ENCODE results near the gene RNF7.
"Not testable (repeated sequence)": the region's sequence is repeated elsewhere in the genome, so short reads cannot be mapped to it uniquely, and the experiment has no call there.

The RNF7 gene

DNA sequence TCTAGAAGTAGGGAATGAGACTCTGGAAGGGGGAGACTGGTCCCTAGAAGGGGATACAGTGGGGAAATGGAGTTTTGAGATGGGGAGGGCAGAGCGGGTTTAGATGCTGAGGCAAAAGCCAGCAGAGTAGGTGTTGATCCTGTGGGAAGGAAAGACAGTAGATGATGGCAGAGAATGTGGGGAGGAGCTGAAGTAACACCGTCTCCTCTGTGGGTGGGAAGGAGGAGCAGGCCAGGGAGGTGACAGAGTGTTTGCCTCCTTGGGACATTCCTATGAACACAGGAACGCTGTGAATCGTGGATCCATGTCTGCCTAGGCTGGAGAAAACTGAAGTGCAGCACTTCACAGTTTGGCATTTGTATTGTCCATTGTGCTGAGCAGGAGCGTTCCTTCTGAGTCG lies 45.5 kb downstream of the RNF7 start:
- ChIA-PET CTCF (interaction anchor here (1.1 to 2.1 kb wide), 3 partner anchors 11 to 139 kb away, joined by 3 to 5 read pairs (median 4); no protein-coding TSS in a partner anchor), POLR2A (no interaction called here)
- no peak for DNase-seq (ENCODE audit: extremely low spot score)
- TF ChIP-seq, protein P1, sequence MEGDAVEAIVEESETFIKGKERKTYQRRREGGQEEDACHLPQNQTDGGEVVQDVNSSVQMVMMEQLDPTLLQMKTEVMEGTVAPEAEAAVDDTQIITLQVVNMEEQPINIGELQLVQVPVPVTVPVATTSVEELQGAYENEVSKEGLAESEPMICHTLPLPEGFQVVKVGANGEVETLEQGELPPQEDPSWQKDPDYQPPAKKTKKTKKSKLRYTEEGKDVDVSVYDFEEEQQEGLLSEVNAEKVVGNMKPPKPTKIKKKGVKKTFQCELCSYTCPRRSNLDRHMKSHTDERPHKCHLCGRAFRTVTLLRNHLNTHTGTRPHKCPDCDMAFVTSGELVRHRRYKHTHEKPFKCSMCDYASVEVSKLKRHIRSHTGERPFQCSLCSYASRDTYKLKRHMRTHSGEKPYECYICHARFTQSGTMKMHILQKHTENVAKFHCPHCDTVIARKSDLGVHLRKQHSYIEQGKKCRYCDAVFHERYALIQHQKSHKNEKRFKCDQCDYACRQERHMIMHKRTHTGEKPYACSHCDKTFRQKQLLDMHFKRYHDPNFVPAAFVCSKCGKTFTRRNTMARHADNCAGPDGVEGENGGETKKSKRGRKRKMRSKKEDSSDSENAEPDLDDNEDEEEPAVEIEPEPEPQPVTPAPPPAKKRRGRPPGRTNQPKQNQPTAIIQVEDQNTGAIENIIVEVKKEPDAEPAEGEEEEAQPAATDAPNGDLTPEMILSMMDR (IDR thresholded peaks at IDR 0.05; ENCODE audit: control extremely low read depth, extremely low read depth, low read depth, missing control alignments) = no peak

DNA sequence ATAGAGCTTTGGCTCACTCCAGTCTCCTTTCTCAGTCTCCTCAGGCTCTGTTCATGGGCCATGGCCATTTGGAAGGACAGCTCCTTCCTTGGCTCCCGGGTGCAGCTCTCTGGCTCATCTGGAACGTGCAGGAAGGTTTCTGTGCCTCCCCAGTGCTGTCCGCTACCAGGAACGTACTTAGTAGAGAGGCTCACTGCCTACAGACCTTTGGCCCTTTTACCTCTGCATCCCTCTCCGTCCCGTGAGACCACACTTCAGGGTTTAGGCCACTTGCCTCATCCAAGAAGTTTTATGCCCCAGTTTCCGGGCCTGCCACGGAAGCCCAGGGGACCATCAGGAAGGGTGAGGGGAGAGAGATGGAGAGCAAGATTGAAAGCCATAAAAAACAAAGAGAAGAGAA lies 46.0 kb downstream of the RNF7 start:
- POLR2A ChIA-PET = no interaction called here

DNA sequence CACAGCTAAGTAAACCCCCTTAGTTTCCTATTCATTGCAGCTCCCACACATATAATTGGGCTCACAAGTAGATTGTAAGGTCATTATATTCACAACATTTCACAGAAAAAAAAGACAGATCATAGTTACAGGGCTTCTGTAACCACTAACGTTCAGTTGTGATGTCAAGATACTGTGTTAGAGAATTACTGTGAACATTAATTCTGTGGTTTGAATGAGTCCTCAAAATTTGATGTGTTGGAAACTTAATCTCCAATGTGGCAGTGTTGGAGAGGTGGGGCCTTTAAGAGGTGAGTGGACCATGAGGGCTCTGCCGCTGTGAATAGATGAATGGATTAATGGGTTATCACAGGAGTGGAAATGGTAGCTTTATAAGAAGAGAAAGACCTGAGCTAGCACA lies 46.4 kb downstream of the RNF7 start:
- DNase-seq (ENCODE audit: extremely low spot score) = no peak
- POLR2A ChIA-PET = no interaction called here
- TF ChIP-seq, protein P1 (IDR thresholded peaks at IDR 0.05; ENCODE audit: control extremely low read depth, extremely low read depth, low read depth, missing control alignments) = no peak
- CTCF ChIA-PET = no interaction called here

More for the DNA sequence above, 46.0 kb downstream of the RNF7 start:
- TF ChIP-seq, protein P1 (IDR thresholded peaks at IDR 0.05; ENCODE audit: control extremely low read depth, extremely low read depth, low read depth, missing control alignments) = no peak
- CTCF ChIA-PET = interaction anchor here (1.1 to 1.5 kb wide), 2 partner anchors 84 to 139 kb away, joined by 3 to 4 read pairs; no protein-coding TSS in a partner anchor
- no peak for DNase-seq (ENCODE audit: extremely low spot score)

DNA sequence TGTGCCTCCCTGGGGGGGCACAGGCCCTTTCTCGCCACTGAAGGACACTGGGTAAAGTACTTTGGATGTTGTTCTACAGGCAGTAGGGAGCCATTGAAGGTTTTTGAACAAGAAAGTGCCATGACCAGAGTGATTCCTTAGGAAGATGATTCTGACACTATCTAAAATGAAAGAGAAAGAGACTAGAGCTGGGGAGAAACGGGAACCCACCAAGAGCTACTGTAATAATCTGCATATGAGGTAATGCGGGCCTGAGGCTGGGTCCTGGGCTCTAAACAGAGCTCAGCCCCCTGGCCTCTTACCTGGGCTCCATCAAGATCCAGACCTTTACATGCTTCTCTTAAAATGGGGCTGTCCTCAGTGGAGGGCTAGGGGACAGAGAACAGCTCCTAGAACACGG lies 50.1 kb downstream of the RNF7 start:
- TF ChIP-seq, protein P1 (IDR thresholded peaks at IDR 0.05; ENCODE audit: control extremely low read depth, extremely low read depth, low read depth, missing control alignments) = no peak
- CTCF ChIA-PET = interaction anchor here (1.5 kb wide), 1 partner anchor 14 kb away, joined by 3 read pairs; no protein-coding TSS in a partner anchor
- POLR2A ChIA-PET = interaction anchor here (0.5 kb wide), 1 partner anchor 84 kb away, joined by 3 read pairs; no protein-coding TSS in a partner anchor
- DNase-seq (ENCODE audit: extremely low spot score) = no peak

DNA sequence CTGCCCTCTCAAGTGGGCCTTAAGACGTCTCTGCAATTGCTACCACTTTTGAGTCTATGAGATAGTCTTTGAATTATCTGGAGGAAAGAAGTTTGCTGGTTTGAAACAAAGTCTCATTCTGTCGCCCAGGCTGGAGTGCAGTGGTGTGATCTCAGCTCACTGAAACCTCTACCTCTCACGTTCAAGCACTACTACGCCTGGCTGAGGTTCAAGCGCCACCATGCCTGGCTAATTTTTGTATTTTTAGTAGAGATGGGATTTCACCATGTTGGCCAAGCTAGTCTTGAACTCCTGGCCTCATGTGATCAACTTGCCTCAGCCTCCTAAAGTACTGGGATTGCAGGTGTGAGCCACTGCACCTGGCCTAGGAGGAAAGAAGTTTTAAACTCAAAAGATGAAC lies 50.7 kb downstream of the RNF7 start:
- not testable (repeated sequence) for DNase-seq (ENCODE audit: extremely low spot score)
- POLR2A ChIA-PET = interaction anchor here (0.5 kb wide), 1 partner anchor 83 kb away, joined by 3 read pairs; no protein-coding TSS in a partner anchor
- CTCF ChIA-PET = interaction anchor here (1.5 kb wide), 1 partner anchor 14 kb away, joined by 3 read pairs; no protein-coding TSS in a partner anchor

DNA sequence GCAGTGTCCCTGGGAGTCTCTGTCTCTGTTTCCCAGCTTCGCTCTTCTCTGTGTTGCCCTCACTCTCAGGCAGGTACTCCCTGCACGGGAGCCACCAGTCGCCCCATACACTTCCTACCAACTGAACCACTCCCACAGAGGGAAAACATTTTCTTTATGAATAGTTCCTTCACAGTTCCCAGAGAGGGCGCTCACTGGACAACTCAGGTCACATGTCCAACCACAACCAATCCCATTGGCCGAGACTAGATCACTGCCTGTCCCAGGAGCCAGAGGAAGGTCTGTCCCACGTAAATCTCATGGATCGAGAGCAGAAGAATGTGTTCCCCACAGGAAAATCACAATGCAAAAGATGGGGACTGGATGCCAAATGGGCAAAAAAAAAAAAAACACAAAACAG lies 51.2 kb downstream of the RNF7 start:
- no peak for DNase-seq (ENCODE audit: extremely low spot score)
- CTCF ChIA-PET = interaction anchor here (1.5 kb wide), 1 partner anchor 13 kb away, joined by 3 read pairs; no protein-coding TSS in a partner anchor
- POLR2A ChIA-PET = no interaction called here

DNA sequence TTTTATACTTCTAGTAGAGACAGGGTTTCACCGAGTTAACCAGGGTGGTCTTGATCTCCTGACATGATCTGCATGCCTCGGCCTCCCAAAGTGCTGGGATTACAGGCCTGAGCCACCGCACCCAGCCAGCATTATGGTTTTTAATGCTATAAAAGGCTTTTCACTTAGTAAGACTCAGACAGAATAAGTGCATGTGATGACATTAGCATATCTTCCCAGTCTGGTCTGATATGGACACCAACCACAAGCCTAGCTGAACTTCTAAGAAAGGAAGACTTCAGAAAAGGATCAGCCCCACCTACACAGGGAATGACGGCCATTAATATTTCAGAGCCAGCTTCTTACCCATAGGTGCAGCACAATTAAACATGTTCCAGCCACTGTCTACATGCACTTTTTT lies 52.1 kb downstream of the RNF7 start:
- no peak for DNase-seq (ENCODE audit: extremely low spot score)
- CTCF ChIA-PET = no interaction called here
- TF ChIP-seq, protein P1 (IDR thresholded peaks at IDR 0.05; ENCODE audit: control extremely low read depth, extremely low read depth, low read depth, missing control alignments) = no peak
- POLR2A ChIA-PET = no interaction called here

More for the DNA sequence above, 51.2 kb downstream of the RNF7 start:
- TF ChIP-seq, protein P1 (IDR thresholded peaks at IDR 0.05; ENCODE audit: control extremely low read depth, extremely low read depth, low read depth, missing control alignments) = no peak
